T-cell (primary cell): Measurements from ENCODE around the gene TMEM151A. TPM values are rescaled to one million over a fixed set of nuclear protein-coding genes. Genes with fewer than 3 reads are reported as not detected.
"Not testable (repeated sequence)": the region's sequence is repeated elsewhere in the genome, so short reads cannot be mapped to it uniquely, and the experiment has no call there.

Source experiments
- ATAC-seq, 4 experiments: fragments of 200-7000 bp in 3 of 4; fragments of 150-1000 bp in 1 of 4; cut with Tn5 transposase; replicated peaks in 1 of 4; 1 replicate in 3 of 4; 2 replicates in 1 of 4; pipeline ENCODE4 v1.10.0; 2021; ENCODE audit warnings: moderate library complexity in 3 of 4, mild to moderate bottlenecking in 2 of 4, moderate number of reproducible peaks in 1 of 4
- CTCF ChIA-PET, 2 donors: fragments of 300-600 bp; sonication (Branson Sonifier 250); formaldehyde crosslinking; loops; one replicate each; lab custom pipeline; 2022; ENCODE audit warnings: antibody characterized with exemption in 2 of 2; lab: Charles Lee
- POLR2A ChIA-PET, 2 donors: fragments of 300-600 bp; sonication (Branson Sonifier 250); formaldehyde crosslinking; loops; one replicate each; lab custom pipeline; 2022; ENCODE audit warnings: antibody characterized with exemption in 2 of 2; lab: Charles Lee
- DNase-seq, 35 experiments: peaks; one replicate each; pipeline versions ENCODE4 v3.0.0 to v3.0.0-alpha.2; 2013 to 2023
- H3K27ac ChIP-seq: one replicate; pipeline ENCODE4 v1.5.1; 2013; ENCODE audit warnings: low read length
- H3K27me3 ChIP-seq, 2 experiments: replicated peaks in 1 of 2; 1 replicate in 1 of 2; 2 replicates in 1 of 2; pipeline versions ENCODE4 v1.6.1 to v1.7.0; 2013; ENCODE audit warnings: low read length in 1 of 2, mixed read lengths in 1 of 2; ENCODE audit not compliant: control insufficient read depth in 2 of 2, insufficient read depth in 2 of 2; ENCODE audit errors: extremely low read depth in 1 of 2
- H3K36me3 ChIP-seq, 2 donors: 1 replicate in 1 of 2; 2 replicates in 1 of 2; pipeline versions ENCODE4 v1.6.1 to v1.7.0; 2013; ENCODE audit warnings: low read length in 1 of 2; ENCODE audit not compliant: control insufficient read depth in 2 of 2, insufficient read depth in 1 of 2; ENCODE audit errors: extremely low read depth in 1 of 2
- H3K4me1 ChIP-seq, 2 experiments: 1 replicate in 1 of 2; 2 replicates in 1 of 2; pipeline versions ENCODE4 v1.6.1 to v1.7.0; 2013; ENCODE audit warnings: low read length in 2 of 2, mixed read lengths in 1 of 2; ENCODE audit not compliant: insufficient read depth in 2 of 2, control insufficient read depth in 1 of 2; ENCODE audit errors: extremely low read depth in 1 of 2
- H3K4me3 ChIP-seq, 2 donors: 1 replicate in 1 of 2; 2 replicates in 1 of 2; pipeline versions ENCODE4 v1.5.1 to v1.7.0; 2013; ENCODE audit warnings: mild to moderate bottlenecking in 2 of 2, low read length in 1 of 2, moderate library complexity in 1 of 2; ENCODE audit not compliant: control insufficient read depth in 1 of 2; ENCODE audit errors: extremely low read depth in 1 of 2
- H3K9me3 ChIP-seq: 2 replicates; pipeline ENCODE4 v1.7.0; 2013
- H3K27ac Mint-ChIP-seq, 2 donors: one replicate each; pipeline ENCODE4 v1.8.0; 2020 to 2021; ENCODE audit warnings: mild to moderate bottlenecking in 2 of 2, mixed read lengths in 2 of 2
- H3K27me3 Mint-ChIP-seq, 2 donors: one replicate each; pipeline ENCODE4 v1.8.0; 2021 to 2022; ENCODE audit warnings: mixed read lengths in 2 of 2
- H3K36me3 Mint-ChIP-seq: one replicate; pipeline ENCODE4 v1.8.0; 2021; ENCODE audit warnings: mixed read lengths
- H3K4me1 Mint-ChIP-seq, 3 donors: one replicate each; pipeline ENCODE4 v1.8.0; 2020 to 2022; ENCODE audit warnings: mixed read lengths in 3 of 3, mild to moderate bottlenecking in 1 of 3
- H3K4me3 Mint-ChIP-seq, 3 donors: one replicate each; pipeline ENCODE4 v1.8.0; 2020 to 2022; ENCODE audit warnings: mild to moderate bottlenecking in 3 of 3, mixed read lengths in 3 of 3, moderate library complexity in 3 of 3
- H3K9me3 Mint-ChIP-seq, 3 donors: one replicate each; pipeline ENCODE4 v1.8.0; 2020 to 2022; ENCODE audit warnings: mixed read lengths in 3 of 3
- whole genome bisulfite sequencing: methylation state at CpG from one replicate; pipeline ENCODE4 v1.1.5; 2013; ENCODE audit warnings: missing lambda C conversion rate; ENCODE audit not compliant: insufficient coverage; 5-methylcytosine and 5-hydroxymethylcytosine counted together
- total RNA-seq, 35 experiments: library from RNA in 6 of 35; stranded (reverse) in 6 of 35; fragments of 120-200 nt in 1 of 35; gene quantifications; one replicate each; pipeline versions ENCODE4 v1.2.1 to v1.2.4 and lab custom pipeline; 2013 to 2026

TMEM151A gene
- total RNA-seq, 5 donors from 2014 or later (not counting 1 experiment from before 2014, with no cell fraction given) = 0.19 to 0.33 (median 0.23) TPM; not detected in 1

- Histone ChIP-seq H3K4me1 (peaks cover 0 to 62% of the 10 kb centered on the region in 2 experiments), H3K4me3 (no peak overlapping the region), H3K27ac (no peak overlapping the region), H3K9me3 (no peaks in the 10 kb centered on the region), H3K27me3 (peaks cover 0 to 12% of the 10 kb centered on the region in 2 experiments), H3K36me3 (peaks cover 27 to 44% of the 10 kb centered on the region in 2 donors)
- no peak for DNase-seq
- ChIA-PET POLR2A (no interaction called here), CTCF (no interaction called here)
- Mint-ChIP-seq H3K27ac (peak overlapping the region in 1 of 2 donors; percentile 60), H3K4me1 (peaks cover 33 to 46% (median 35%) of the 10 kb centered on the region in 3 donors), H3K27me3 (no peaks in the 10 kb centered on the region), H3K36me3 (peaks cover 42% of the 10 kb centered on the region), H3K4me3 (no peak overlapping the region), H3K9me3 (no peaks in the 10 kb centered on the region)
- WGBS = 76% methylated on average over 7 of the region's 8 CpGs
- no peak for ATAC-seq
Observed at GRCh38 chr11:66275396-66275795, 16.3 kb upstream of the TMEM151A start.

- no peak overlapping the region for H3K4me3 ChIP-seq
- H3K27me3 ChIP-seq = peaks cover 0 to 12% of the 10 kb centered on the region in 2 experiments
- ChIA-PET CTCF (no interaction called here), POLR2A (no interaction called here)
- H3K27ac Mint-ChIP-seq = no peak overlapping the region
- no peak overlapping the region for H3K27ac ChIP-seq
- H3K36me3 Mint-ChIP-seq = peaks cover 38% of the 10 kb centered on the region
- H3K9me3 Mint-ChIP-seq = no peaks in the 10 kb centered on the region
- DNase-seq = no peak
- H3K36me3 ChIP-seq = peaks cover 27 to 41% of the 10 kb centered on the region in 2 donors
- H3K4me3 Mint-ChIP-seq = no peak overlapping the region
- H3K9me3 ChIP-seq = no peaks in the 10 kb centered on the region
- H3K27me3 Mint-ChIP-seq = no peaks in the 10 kb centered on the region
- H3K4me1 ChIP-seq = peaks cover 0 to 56% of the 10 kb centered on the region in 2 experiments
- H3K4me1 Mint-ChIP-seq = peaks cover 30 to 44% (median 32%) of the 10 kb centered on the region in 3 donors
- no peak for ATAC-seq
- WGBS = 94% methylated on average over 8 of the region's 14 CpGs
Observed at GRCh38 chr11:66275984-66276612, 15.6 kb upstream of the TMEM151A start.

GRCh38 chr11:66276619-66277018 is 15.1 kb upstream of the TMEM151A start:
- Histone ChIP-seq H3K27me3 (peaks cover 0 to 12% of the 10 kb centered on the region in 2 experiments), H3K36me3 (peaks cover 24 to 40% of the 10 kb centered on the region in 2 donors), H3K4me1 (peaks cover 0 to 56% of the 10 kb centered on the region in 2 experiments)
- H3K27ac ChIP-seq, ATAC-seq, H3K9me3 ChIP-seq, DNase-seq, POLR2A ChIA-PET, H3K27me3 Mint-ChIP-seq, CTCF ChIA-PET, H3K4me3 ChIP-seq, H3K9me3 Mint-ChIP-seq: not testable (repeated sequence)
- H3K36me3 Mint-ChIP-seq = peaks cover 37% of the 10 kb centered on the region
- 93% methylated on average over 6 of the region's 13 CpGs for WGBS
- peak overlapping the region in 1 of 2 donors; percentile 66 for H3K27ac Mint-ChIP-seq
- H3K4me3 Mint-ChIP-seq = peak overlapping the region in 1 of 3 donors; percentile 19
- peaks cover 36 to 48% (median 36%) of the 10 kb centered on the region in 3 donors for H3K4me1 Mint-ChIP-seq

- H3K27me3 Mint-ChIP-seq, CTCF ChIA-PET, ATAC-seq, H3K9me3 Mint-ChIP-seq, H3K9me3 ChIP-seq, H3K4me3 ChIP-seq, POLR2A ChIA-PET, H3K27ac ChIP-seq, DNase-seq: not testable (repeated sequence)
- H3K27ac Mint-ChIP-seq = peak overlapping the region; percentile 52 to 66
- peaks cover 32% of the 10 kb centered on the region for H3K36me3 Mint-ChIP-seq
- Histone ChIP-seq H3K36me3 (peaks cover 20 to 35% of the 10 kb centered on the region in 2 donors), H3K27me3 (peaks cover 0 to 12% of the 10 kb centered on the region in 2 experiments), H3K4me1 (peaks cover 2 to 56% of the 10 kb centered on the region in 2 experiments)
- H3K4me3 Mint-ChIP-seq = peak overlapping the region; percentile 17 to 28 (median 19)
- WGBS = 92% methylated on average over 2 of the region's 4 CpGs
- H3K4me1 Mint-ChIP-seq = peaks cover 36 to 47% (median 40%) of the 10 kb centered on the region in 3 donors
Observed at GRCh38 chr11:66277064-66277463, 14.6 kb upstream of the TMEM151A start.

GRCh38 chr11:66277471-66278362 is 14.0 kb upstream of the TMEM151A start, which contains the start of gene CNIH2:
TSS of gene CNIH2 (plus strand) at chr11:66278175. CDS start at chr11:66278457, 282 bp downstream.
- WGBS = 7% methylated on average over 84 of the region's 84 CpGs
- POLR2A ChIA-PET = no interaction called here

More at GRCh38 chr11:66277471-66278362, 14.0 kb upstream of the TMEM151A start, which contains the start of gene CNIH2:
- H3K9me3 Mint-ChIP-seq = no peaks in the 10 kb centered on the region
- H3K4me3 Mint-ChIP-seq = peak within 1 kb of the TSS; percentile 17 to 73 (median 28)
- peak in 20 of 35 experiments; percentile 17 to 73 (median 36) for DNase-seq
- no peaks in the 10 kb centered on the region for H3K27me3 Mint-ChIP-seq
- peak; percentile 42 to 56 (median 55) for ATAC-seq
- H3K36me3 ChIP-seq = peaks cover 17 to 29% of the 10 kb centered on the region in 2 donors
- peak within 1 kb of the TSS; percentile 52 to 66 for H3K27ac Mint-ChIP-seq
- peaks cover 0 to 12% of the 10 kb centered on the region in 2 experiments for H3K27me3 ChIP-seq
- peaks cover 2 to 56% of the 10 kb centered on the region in 2 experiments for H3K4me1 ChIP-seq
- peaks cover 26% of the 10 kb centered on the region for H3K36me3 Mint-ChIP-seq
- peaks cover 38 to 47% (median 42%) of the 10 kb centered on the region in 3 donors for H3K4me1 Mint-ChIP-seq
- CTCF ChIA-PET = no interaction called here
- no peaks in the 10 kb centered on the region for H3K9me3 ChIP-seq
- peak within 1 kb of the TSS; percentile 5 to 19 for H3K4me3 ChIP-seq
- peak within 1 kb of the TSS; percentile 34 for H3K27ac ChIP-seq
